Thyroid gland (tissue), 4 donors: ENCODE results near the gene MTUS2. TPM values are rescaled to one million over a fixed set of nuclear protein-coding genes. Genes with fewer than 3 reads are reported as not detected.

Experiments used
- DNase-seq, 2 donors: peaks; one replicate each; pipeline ENCODE4 v3.0.0-alpha.2; 2019
- H3K27ac ChIP-seq, 3 donors: fragments of 200-600 bp; sonication (generic); 1 replicate in 2 of 3; 2 replicates in 1 of 3; pipeline ENCODE4 v1.5.1; 2016 to 2019; ENCODE audit warnings: mild to moderate bottlenecking in 1 of 3, moderate library complexity in 1 of 3
- H3K27me3 ChIP-seq: fragments of 200-600 bp; sonication (generic); one replicate; pipeline ENCODE4 v1.5.1; 2019
- H3K36me3 ChIP-seq, 2 donors: fragments of 200-600 bp; sonication (generic); one replicate each; pipeline ENCODE4 v1.5.1; 2016 to 2019
- H3K4me1 ChIP-seq, 2 donors: fragments of 200-600 bp; sonication (generic); one replicate each; pipeline ENCODE4 v1.5.1; 2017 to 2019
- H3K4me3 ChIP-seq, 3 donors: fragments of 200-600 bp; sonication (generic); replicated peaks in 1 of 3; 1 replicate in 2 of 3; 2 replicates in 1 of 3; pipeline ENCODE4 v1.5.1; 2016; ENCODE audit warnings: mild to moderate bottlenecking in 1 of 3
- H3K9me3 ChIP-seq: fragments of 200-600 bp; sonication (generic); one replicate; pipeline ENCODE4 v1.5.1; 2017
- POLR2A ChIP-seq, 2 donors: fragments of 450-650 bp; IDR thresholded peaks; one replicate each; pipeline ENCODE4 v1.6.1; 2017; ENCODE audit warnings: antibody characterized with exemption in 2 of 2, mild to moderate bottlenecking in 2 of 2, moderate library complexity in 1 of 2
- WGBS, 2 donors: methylation state at CpG; one replicate each; pipeline ENCODE4 v1.1.5; 2017; 5-methylcytosine and 5-hydroxymethylcytosine counted together
- intact Hi-C: fragments of 100-400 bp; cut with DNase I; formaldehyde crosslinking; loops from one replicate; pipeline ENCODE4 v1.15.1; 2023
- total RNA-seq, 4 donors: library from RNA; depleted of rRNA; stranded (reverse); fragments of >200 nt; gene quantifications; one replicate each; pipeline ENCODE4 v1.2.3, GENCODE V29; 2016
- TF ChIP-seq, protein P1 (sequence below), 6 experiments: fragments of 200-600 bp in 3 of 6; fragments of 450-650 bp in 3 of 6; sonication (generic) in 3 of 6; IDR thresholded peaks; one replicate each; pipeline ENCODE4 v1.5.1; 2016 to 2019; ENCODE audit warnings: antibody characterized with exemption in 6 of 6, mild to moderate bottlenecking in 2 of 6, inconsistent platforms in 1 of 6, moderate library complexity in 1 of 6

MTUS2 gene
- total RNA-seq, 4 donors from 2014 or later, result 0.98 to 1.5 (median 1.1) TPM

DNA sequence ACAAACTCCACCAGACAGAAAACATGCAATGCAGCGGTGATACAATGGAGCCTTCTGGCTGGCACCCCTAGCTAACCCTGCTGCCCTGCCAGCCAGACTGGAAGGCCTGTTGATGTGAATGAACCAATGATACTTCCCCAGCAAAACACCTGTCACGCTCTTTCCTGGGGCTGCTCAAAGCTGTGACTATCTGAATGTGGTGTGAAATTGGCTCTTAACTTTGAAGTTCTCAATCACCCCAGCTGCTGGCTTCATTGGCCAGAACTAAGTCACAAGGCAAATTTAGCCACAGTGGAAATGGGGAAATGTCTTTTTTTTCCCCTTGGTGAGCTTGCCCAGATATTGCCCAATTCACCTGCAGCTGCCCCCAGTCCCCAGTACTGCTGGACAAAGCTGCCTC lies 628.0 kb downstream of the MTUS2 start:
- Histone ChIP-seq H3K9me3 (no peaks in the 10 kb centered on the region), H3K36me3 (no peaks in the 10 kb centered on the region), H3K4me3 (no peak overlapping the region), H3K4me1 (no peaks in the 10 kb centered on the region), H3K27me3 (no peaks in the 10 kb centered on the region), H3K27ac (no peak overlapping the region)
- DNase-seq, result no peak
- TF ChIP-seq, protein P1, sequence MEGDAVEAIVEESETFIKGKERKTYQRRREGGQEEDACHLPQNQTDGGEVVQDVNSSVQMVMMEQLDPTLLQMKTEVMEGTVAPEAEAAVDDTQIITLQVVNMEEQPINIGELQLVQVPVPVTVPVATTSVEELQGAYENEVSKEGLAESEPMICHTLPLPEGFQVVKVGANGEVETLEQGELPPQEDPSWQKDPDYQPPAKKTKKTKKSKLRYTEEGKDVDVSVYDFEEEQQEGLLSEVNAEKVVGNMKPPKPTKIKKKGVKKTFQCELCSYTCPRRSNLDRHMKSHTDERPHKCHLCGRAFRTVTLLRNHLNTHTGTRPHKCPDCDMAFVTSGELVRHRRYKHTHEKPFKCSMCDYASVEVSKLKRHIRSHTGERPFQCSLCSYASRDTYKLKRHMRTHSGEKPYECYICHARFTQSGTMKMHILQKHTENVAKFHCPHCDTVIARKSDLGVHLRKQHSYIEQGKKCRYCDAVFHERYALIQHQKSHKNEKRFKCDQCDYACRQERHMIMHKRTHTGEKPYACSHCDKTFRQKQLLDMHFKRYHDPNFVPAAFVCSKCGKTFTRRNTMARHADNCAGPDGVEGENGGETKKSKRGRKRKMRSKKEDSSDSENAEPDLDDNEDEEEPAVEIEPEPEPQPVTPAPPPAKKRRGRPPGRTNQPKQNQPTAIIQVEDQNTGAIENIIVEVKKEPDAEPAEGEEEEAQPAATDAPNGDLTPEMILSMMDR (IDR thresholded peaks at IDR 0.05), result no peak
- no peak for TF ChIP-seq POLR2A (IDR thresholded peaks at IDR 0.05)
- intact Hi-C loops, result no loop called here
- WGBS, 2 donors, result 85 to 87% methylated on average over 2 of the region's 2 CpGs

- no peak overlapping the region for H3K4me3 ChIP-seq
- H3K36me3 ChIP-seq, result no peaks in the 10 kb centered on the region
- H3K4me1 ChIP-seq, result no peaks in the 10 kb centered on the region
- H3K9me3 ChIP-seq, result no peaks in the 10 kb centered on the region
- intact Hi-C loops, result no loop called here
- H3K27ac ChIP-seq, result no peak overlapping the region
- WGBS, 2 donors, result 91 to 94% methylated on average over 7 of the region's 7 CpGs
- no peak for DNase-seq
- no peaks in the 10 kb centered on the region for H3K27me3 ChIP-seq
- TF ChIP-seq, protein P1 (IDR thresholded peaks at IDR 0.05), result no peak
- TF ChIP-seq POLR2A (IDR thresholded peaks at IDR 0.05), result no peak
Measured at GRCh38 chr13:29449726-29450125, 629.6 kb downstream of the MTUS2 start.

DNA sequence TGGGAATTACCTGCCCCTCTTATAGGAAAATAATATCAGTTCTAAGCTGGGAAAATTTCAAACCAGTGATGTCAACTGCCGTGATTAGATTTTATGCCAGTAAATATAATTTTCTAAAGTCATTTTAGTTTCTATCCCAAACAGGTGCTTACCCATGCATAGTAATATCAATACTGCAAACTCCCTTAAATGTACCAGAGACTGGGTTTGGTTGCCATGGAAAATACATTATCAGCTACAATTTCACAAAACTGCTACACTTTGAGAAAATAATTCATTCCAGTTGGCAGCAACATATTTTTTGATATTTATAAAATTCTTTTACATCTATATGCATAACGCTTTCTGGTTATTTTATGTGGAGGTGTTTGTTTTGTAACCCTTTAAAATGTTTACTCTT lies 631.8 kb downstream of the MTUS2 start:
- intact Hi-C loops, result no loop called here
- no peaks in the 10 kb centered on the region for H3K36me3 ChIP-seq
- no peak overlapping the region for H3K27ac ChIP-seq
- DNase-seq, result no peak
- WGBS, 2 donors, result 92 to 95% methylated on average over 2 of the region's 2 CpGs
- no peaks in the 10 kb centered on the region for H3K4me1 ChIP-seq
- TF ChIP-seq POLR2A (IDR thresholded peaks at IDR 0.05), result no peak
- H3K4me3 ChIP-seq, result no peak overlapping the region
- H3K9me3 ChIP-seq, result no peaks in the 10 kb centered on the region
- H3K27me3 ChIP-seq, result no peaks in the 10 kb centered on the region

DNA sequence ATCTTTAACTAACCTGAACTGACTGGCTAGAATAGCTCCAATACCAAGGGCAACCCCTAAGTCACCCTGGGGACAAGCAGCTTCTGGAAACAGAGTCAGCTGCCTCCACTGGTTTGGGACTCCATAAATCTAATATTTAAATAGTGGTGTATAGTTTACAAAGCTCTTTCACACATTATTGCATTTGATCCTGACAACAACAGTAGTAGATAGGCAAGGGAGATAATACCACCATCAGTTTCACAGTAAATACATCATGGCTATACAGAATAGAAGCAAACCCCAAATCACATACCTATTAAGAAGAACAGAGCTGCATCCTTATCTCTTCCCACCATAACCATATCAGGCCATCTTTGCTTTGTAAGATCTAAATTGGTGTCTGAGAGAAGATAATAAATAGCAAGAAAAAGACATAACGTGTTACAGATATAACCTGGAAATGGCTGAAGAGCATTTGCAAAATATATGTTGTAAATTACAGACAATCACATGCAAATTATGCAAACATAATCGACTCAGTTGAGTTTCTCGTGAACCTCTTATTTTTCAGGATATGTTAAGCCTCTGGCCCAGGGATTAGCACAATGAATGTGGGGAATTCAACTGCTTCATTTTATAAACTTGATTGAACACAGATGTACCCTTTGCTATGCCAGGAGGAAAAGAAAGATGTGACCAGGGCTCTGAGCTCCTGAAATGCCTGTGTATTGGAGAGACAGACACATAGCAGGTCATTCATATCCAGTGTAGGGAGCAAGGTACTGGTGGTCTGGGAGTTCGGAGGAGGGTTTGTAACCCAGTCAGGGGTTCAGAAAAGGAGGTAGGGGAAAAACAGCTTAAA lies 632.9 kb downstream of the MTUS2 start:
- no peaks in the 10 kb centered on the region for H3K4me1 ChIP-seq
- no peak overlapping the region for H3K4me3 ChIP-seq
- no peaks in the 10 kb centered on the region for H3K36me3 ChIP-seq
- TF ChIP-seq POLR2A (IDR thresholded peaks at IDR 0.05), result no peak
- TF ChIP-seq, protein P1 (IDR thresholded peaks at IDR 0.05), result no peak
- no peaks in the 10 kb centered on the region for H3K9me3 ChIP-seq
- WGBS, 2 donors, result 68 to 84% methylated on average over 4 of the region's 4 CpGs
- DNase-seq, result no peak
- H3K27me3 ChIP-seq, result no peaks in the 10 kb centered on the region
- H3K27ac ChIP-seq, result no peak overlapping the region
- intact Hi-C loops, result no loop called here

DNA sequence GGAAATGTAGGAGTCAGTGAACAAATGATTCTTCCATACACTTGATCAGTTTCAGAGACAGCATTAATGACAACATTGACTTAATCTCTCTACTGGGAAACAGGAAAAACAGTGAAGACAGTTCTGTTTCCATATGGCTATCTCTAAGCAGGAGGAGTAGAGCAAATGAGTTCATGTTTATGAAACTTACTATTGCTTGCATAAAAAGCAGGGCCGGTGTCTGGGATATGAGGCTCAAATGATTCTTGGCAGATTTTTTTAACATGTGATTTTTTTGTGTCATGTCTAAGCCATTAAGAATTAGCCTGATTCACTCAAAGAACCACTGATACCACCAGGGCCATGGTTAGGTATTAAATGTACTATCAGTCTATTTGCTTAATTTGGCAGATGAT lies 633.5 kb downstream of the MTUS2 start:
- 68 to 82% methylated on average over 1 of the region's 1 CpG for WGBS, 2 donors
- no peak for DNase-seq
- H3K36me3 ChIP-seq, result no peaks in the 10 kb centered on the region
- H3K4me3 ChIP-seq, result no peak overlapping the region
- no peaks in the 10 kb centered on the region for H3K27me3 ChIP-seq
- intact Hi-C loops, result no loop called here
- no peaks in the 10 kb centered on the region for H3K9me3 ChIP-seq
- H3K27ac ChIP-seq, result no peak overlapping the region
- H3K4me1 ChIP-seq, result no peaks in the 10 kb centered on the region
- TF ChIP-seq, protein P1 (IDR thresholded peaks at IDR 0.05), result no peak
- TF ChIP-seq POLR2A (IDR thresholded peaks at IDR 0.05), result no peak
